MM.1S (cell line): Measurements from ENCODE around the gene GRAMD1A.

Experiments
- DNase-seq: peaks from one replicate; pipeline ENCODE4 v3.0.0-alpha.2; 2015
- H2AFZ ChIP-seq: fragments of 300-600 bp; sonication (generic); 2 replicates; pipeline ENCODE4 v1.6.0; 2016; ENCODE audit warnings: antibody characterized with exemption, low read length
- H3F3A ChIP-seq: fragments of 300-600 bp; sonication (generic); 2 replicates; pipeline ENCODE4 v1.6.1; 2016; ENCODE audit warnings: mild to moderate bottlenecking, antibody characterized with exemption, low read length, moderate library complexity, mixed read lengths; ENCODE audit not compliant: insufficient read depth
- H3K27ac ChIP-seq: fragments of 300-600 bp; sonication (generic); 2 replicates; pipeline ENCODE4 v1.5.1; 2016; ENCODE audit warnings: mild to moderate bottlenecking, low read length
- H3K27me3 ChIP-seq: fragments of 300-600 bp; sonication (generic); replicated peaks from 2 replicates; pipeline ENCODE4 v1.6.0; 2016; ENCODE audit warnings: low read length; ENCODE audit not compliant: insufficient read depth
- H3K36me3 ChIP-seq: fragments of 300-600 bp; sonication (generic); replicated peaks from 2 replicates; pipeline ENCODE4 v1.6.1; 2016; ENCODE audit warnings: mild to moderate bottlenecking, low read length, mixed read lengths; ENCODE audit not compliant: insufficient read depth
- H3K4me1 ChIP-seq: fragments of 300-600 bp; sonication (generic); 2 replicates; pipeline ENCODE4 v1.6.1; 2016; ENCODE audit warnings: low read length, mixed read lengths
- H3K4me2 ChIP-seq: fragments of 300-600 bp; sonication (generic); 2 replicates; pipeline ENCODE4 v1.6.0; 2016; ENCODE audit warnings: low read depth, low read length
- H3K4me3 ChIP-seq: fragments of 300-600 bp; sonication (generic); 2 replicates; pipeline ENCODE4 v1.5.1; 2016; ENCODE audit warnings: low read length, mixed read lengths
- H3K79me2 ChIP-seq: fragments of 300-600 bp; sonication (generic); 2 replicates; pipeline ENCODE4 v1.6.1; 2016; ENCODE audit warnings: mixed run types, low read length, mixed read lengths
- H3K9ac ChIP-seq: fragments of 300-600 bp; sonication (generic); 2 replicates; pipeline ENCODE4 v1.6.1; 2016; ENCODE audit warnings: low read length, mixed read lengths
- H3K9me2 ChIP-seq: fragments of 300-600 bp; sonication (generic); replicated peaks from 2 replicates; pipeline ENCODE4 v1.6.1; 2016; ENCODE audit warnings: mild to moderate bottlenecking, low read length, mixed read lengths; ENCODE audit not compliant: insufficient read depth
- H3K9me3 ChIP-seq: fragments of 300-600 bp; sonication (generic); replicated peaks from 2 replicates; pipeline ENCODE4 v1.6.1; 2016; ENCODE audit warnings: mild to moderate bottlenecking, low read length, mixed read lengths; ENCODE audit not compliant: insufficient read depth
- H4K20me1 ChIP-seq: fragments of 300-600 bp; sonication (generic); 2 replicates; pipeline ENCODE4 v1.6.1; 2016; ENCODE audit warnings: mild to moderate bottlenecking, low read length, moderate library complexity, mixed read lengths; ENCODE audit not compliant: insufficient read depth
- EZH2 ChIP-seq: fragments of 300-600 bp; sonication (generic); optimal IDR thresholded peaks from 2 replicates; pipeline ENCODE3; 2017; ENCODE audit warnings: low read depth, mild to moderate bottlenecking, antibody characterized with exemption, low read length, mixed read lengths
- EZH2phosphoT487 ChIP-seq: fragments of 300-600 bp; sonication (generic); IDR thresholded peaks from 2 replicates; pipeline ENCODE4 v1.6.1; 2018; ENCODE audit warnings: antibody characterized with exemption, low read length
- TF ChIP-seq, protein P1 (sequence below): fragments of 300-600 bp; sonication (generic); IDR thresholded peaks from 2 replicates; pipeline ENCODE4 v1.5.1; 2016; ENCODE audit warnings: antibody characterized with exemption, low read length, mixed read lengths

Gene GRAMD1A

DNA sequence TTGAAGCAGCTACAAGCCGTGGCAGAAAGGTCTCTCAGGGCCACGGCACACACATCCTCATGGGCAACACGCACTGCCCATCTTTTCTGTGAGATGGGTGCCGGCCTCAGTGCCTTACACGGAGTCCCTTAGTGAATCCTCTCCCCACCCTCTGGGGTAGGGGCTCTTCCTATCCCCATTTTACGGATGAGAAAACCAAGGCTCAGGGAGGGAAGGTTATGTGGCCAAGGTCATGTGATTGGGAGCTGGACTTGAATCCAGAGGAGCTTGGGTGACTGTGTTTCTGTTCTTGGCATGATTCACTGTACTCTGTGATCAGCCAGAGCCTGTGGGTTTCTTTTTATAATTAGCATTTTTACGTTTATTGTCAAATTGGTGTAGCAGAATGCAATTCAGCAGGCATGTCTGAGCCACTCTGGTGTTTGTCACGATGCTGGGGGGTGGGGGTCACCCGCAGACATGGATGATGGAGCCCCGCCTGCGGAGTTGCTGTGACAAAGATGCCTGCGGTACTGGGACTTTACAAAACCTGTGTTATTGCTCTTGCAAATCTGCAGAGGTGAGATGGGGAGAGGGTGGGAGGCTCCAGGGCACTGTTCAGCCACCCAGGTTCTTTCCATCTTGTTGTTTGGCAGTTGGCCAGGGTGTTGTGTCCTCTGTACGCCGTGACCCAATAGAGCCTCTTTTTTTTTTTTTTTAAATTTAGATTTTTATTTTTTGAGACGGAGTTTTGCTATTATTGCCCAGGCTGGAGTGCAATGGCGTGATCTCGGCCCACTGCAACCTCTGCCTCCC is 34.7 kb downstream of the GRAMD1A start:
- H3F3A ChIP-seq = no peaks in the 10 kb centered on the region
- H3K9me3 ChIP-seq = no peaks in the 10 kb centered on the region
- H2AFZ ChIP-seq = no peak overlapping the region
- no peak for DNase-seq
- H3K79me2 ChIP-seq = no peaks in the 10 kb centered on the region
- no peak overlapping the region for H3K4me3 ChIP-seq
- H3K9me2 ChIP-seq = no peaks in the 10 kb centered on the region
- TF ChIP-seq EZH2 (no peak), EZH2phosphoT487 (no peak)
- TF ChIP-seq, protein P1, sequence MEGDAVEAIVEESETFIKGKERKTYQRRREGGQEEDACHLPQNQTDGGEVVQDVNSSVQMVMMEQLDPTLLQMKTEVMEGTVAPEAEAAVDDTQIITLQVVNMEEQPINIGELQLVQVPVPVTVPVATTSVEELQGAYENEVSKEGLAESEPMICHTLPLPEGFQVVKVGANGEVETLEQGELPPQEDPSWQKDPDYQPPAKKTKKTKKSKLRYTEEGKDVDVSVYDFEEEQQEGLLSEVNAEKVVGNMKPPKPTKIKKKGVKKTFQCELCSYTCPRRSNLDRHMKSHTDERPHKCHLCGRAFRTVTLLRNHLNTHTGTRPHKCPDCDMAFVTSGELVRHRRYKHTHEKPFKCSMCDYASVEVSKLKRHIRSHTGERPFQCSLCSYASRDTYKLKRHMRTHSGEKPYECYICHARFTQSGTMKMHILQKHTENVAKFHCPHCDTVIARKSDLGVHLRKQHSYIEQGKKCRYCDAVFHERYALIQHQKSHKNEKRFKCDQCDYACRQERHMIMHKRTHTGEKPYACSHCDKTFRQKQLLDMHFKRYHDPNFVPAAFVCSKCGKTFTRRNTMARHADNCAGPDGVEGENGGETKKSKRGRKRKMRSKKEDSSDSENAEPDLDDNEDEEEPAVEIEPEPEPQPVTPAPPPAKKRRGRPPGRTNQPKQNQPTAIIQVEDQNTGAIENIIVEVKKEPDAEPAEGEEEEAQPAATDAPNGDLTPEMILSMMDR = no peak
- no peaks in the 10 kb centered on the region for H3K36me3 ChIP-seq
- H3K4me2 ChIP-seq = no peak overlapping the region
- H3K27me3 ChIP-seq = peaks cover 89% of the 10 kb centered on the region
- no peak overlapping the region for H3K27ac ChIP-seq
- H3K4me1 ChIP-seq = no peaks in the 10 kb centered on the region
- no peaks in the 10 kb centered on the region for H4K20me1 ChIP-seq
- no peak overlapping the region for H3K9ac ChIP-seq

DNA sequence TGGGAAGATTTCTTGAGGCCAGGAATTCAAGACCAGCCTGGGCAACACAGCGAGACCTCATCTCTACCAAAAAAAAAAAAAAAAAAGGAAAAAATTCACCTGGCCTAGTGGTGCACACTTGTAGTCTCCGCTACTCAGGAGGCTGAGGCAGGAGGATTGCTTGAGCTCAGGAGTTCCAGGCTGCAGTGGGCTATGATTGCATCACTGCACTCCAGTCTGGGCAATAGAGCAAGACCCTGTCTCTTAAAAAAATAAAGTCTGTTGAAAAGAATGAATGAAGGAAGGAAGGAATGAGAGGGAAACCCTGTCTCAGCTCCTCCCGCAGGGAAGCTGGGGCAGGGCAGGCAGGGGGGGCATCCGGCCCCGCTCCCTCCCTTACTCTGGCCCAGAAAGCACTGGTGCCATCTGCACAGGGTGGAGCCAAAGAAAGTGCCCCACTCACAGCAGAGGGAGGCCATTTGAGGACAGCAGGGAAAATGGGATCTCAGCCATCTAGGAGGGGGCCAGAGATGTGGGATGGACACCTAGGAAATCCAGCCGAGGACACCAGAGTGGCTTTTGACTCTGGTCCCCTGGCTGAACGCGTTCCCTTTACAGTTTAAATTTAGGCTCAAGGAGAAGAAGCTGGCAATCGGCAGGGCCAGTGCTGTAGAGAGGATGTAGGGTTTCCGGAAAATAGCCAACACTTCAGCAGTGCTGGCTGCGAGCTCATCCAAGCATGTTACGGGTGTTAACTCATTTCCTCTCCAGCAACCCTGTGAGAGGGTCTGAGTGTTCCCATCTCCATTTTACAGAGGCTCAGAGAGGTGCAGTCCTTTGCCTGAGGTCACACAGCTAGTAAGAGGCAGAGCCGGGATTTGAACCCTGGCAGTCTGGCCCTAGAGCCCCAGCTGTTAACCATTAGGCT is 37.8 kb downstream of the GRAMD1A start:
- no peak overlapping the region for H3K4me3 ChIP-seq
- no peak for DNase-seq
- no peak overlapping the region for H3K27ac ChIP-seq
- no peak for TF ChIP-seq EZH2
- TF ChIP-seq EZH2phosphoT487 = no peak
- TF ChIP-seq, protein P1 = no peak
- H4K20me1 ChIP-seq = no peaks in the 10 kb centered on the region
- peaks cover 89% of the 10 kb centered on the region for H3K27me3 ChIP-seq
- no peaks in the 10 kb centered on the region for H3F3A ChIP-seq
- no peak overlapping the region for H3K4me2 ChIP-seq
- H3K9ac ChIP-seq = no peak overlapping the region
- no peaks in the 10 kb centered on the region for H3K36me3 ChIP-seq
- H2AFZ ChIP-seq = no peak overlapping the region
- H3K79me2 ChIP-seq = no peaks in the 10 kb centered on the region
- no peaks in the 10 kb centered on the region for H3K9me3 ChIP-seq
- H3K9me2 ChIP-seq = no peaks in the 10 kb centered on the region
- H3K4me1 ChIP-seq = no peaks in the 10 kb centered on the region

DNA sequence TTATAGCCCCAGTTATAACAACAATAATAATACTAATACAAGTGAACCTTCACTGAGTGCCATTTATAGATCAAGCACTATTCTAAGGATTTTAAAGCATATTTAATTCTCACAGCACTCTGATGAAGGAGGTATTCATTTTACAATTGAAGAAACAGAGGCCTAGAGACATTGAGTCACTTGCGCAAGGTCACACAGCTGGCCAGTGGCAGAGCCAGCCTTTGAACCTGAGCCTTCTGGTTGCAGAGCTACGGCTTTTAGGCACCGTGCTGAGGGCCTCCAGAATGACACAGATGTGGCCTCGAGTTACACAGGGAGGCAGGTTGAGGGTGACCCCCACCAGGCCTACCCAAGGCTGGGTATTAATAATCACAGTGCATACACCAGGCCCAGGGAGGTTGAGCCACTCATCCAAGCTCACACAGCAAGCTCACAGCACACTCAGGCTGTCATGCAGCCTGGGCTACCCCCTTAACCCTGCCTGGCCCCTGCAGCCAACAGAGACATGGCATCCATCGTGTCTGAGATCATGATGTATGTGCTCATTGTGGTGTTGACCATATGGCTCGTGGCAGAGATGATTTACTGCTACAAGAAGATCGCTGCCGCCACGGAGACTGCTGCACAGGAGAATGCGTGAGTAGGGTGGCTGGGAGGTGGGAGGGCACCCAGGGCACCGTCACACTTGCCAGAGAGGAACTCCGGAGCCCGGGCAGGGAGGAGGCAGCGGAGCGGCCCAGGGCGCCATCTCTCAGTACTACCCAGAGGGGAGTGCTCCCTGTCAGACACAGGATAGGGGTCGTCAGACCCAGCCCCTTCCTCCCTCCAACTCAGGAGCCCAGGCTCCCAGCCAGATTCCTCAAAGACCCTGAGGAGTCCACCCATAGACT is 38.7 kb downstream of the GRAMD1A start:
- no peaks in the 10 kb centered on the region for H3K9me3 ChIP-seq
- TF ChIP-seq, protein P1 = no peak
- TF ChIP-seq EZH2 = no peak
- no peak for TF ChIP-seq EZH2phosphoT487
- no peak for DNase-seq
- H3K79me2 ChIP-seq = no peaks in the 10 kb centered on the region
- no peak overlapping the region for H2AFZ ChIP-seq
- H3K4me2 ChIP-seq = no peak overlapping the region
- H3K9me2 ChIP-seq = no peaks in the 10 kb centered on the region
- no peak overlapping the region for H3K9ac ChIP-seq
- peaks cover 89% of the 10 kb centered on the region for H3K27me3 ChIP-seq
- H3K36me3 ChIP-seq = no peaks in the 10 kb centered on the region
- H4K20me1 ChIP-seq = no peaks in the 10 kb centered on the region
- no peak overlapping the region for H3K4me3 ChIP-seq
- H3K27ac ChIP-seq = no peak overlapping the region
- H3F3A ChIP-seq = no peaks in the 10 kb centered on the region
- H3K4me1 ChIP-seq = no peaks in the 10 kb centered on the region
